HG03575 (cell line): Measurements from ENCODE around the gene PPP4R3B.

Experiments
- ATAC-seq: cut with Tn5 transposase; IDR thresholded peaks from one replicate; pipeline ENCODE4 v1.9.1; 2021; ENCODE audit not compliant: unreplicated experiment, insufficient number of reproducible peaks, low FRiP score; ENCODE audit errors: extremely low read depth

Gene PPP4R3B

GRCh38 chr2:55617175-55618024, at the start of gene PPP4R3B:
PPP4R3B (minus strand) TSS chr2:55617622; CDS start chr2:55617285, 337 bp downstream.
- ATAC-seq: peak; percentile 65

DNA sequence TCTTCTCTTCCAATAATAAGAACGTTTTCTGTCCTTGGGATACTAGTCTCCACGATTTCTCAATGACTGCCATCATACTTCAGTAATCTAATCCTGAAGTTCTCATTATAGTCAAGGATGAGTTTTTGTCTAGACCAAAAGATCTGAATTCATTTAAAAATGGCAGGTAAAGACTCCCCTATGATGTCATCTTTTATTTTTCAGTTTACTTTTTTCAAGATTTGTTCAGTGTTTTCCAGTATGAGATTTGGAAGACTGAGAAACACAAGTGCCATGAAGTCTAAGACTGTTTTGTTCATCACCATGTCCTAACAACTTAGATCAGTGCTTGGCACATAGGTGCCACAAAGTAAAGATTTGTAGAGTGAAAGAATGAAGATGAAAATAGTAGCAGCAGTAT, 35.8 kb upstream of the PPP4R3B start:
- ATAC-seq: no peak

GRCh38 chr2:55649211-55649610, 31.8 kb upstream of the PPP4R3B start:
- no peak for ATAC-seq

DNA sequence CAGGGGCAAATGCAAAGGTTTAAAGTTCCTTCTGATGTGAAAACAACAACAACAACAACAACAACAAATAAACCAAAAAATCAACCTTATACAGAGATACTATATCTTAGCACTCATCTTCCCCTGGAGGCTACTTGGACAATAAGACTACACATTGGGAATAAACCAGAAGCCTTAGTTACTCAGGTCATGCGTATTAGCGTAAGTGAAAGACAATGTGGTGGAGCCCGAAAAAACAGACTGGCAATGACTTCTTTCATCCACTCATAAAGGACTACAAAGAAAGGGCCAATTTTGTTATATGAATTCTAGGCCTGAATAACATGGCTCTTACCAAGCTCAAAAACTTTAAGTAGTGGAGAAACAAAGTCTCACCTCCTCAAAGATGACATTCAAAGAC, 19.4 kb upstream of the PPP4R3B start:
- no peak for ATAC-seq

- ATAC-seq: no peak
These were observed 11.5 kb upstream of the PPP4R3B start for GRCh38 chr2:55628931-55629330.

- ATAC-seq: no peak
These were observed 10.5 kb upstream of the PPP4R3B start for GRCh38 chr2:55627915-55628314.

DNA sequence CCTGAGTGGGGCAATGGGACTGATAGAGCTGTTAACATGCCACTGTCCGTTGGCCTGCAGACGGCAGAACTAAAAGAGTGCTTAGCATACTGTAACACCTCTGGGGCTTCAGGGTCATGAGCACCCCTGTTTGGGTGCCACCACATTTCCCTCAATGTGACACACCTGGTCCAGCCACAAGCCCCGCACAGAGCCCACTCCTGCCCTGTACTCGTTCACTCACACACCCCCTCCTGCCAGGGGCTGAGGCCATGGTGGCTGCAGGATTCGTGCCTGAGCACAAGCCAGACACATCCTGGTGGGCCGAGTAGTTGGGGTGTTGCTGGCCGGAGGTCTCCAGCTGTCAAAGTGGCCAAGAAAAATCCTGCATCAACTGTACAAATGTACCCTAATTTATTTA, 4.4 kb upstream of the PPP4R3B start:
- no peak for ATAC-seq

DNA sequence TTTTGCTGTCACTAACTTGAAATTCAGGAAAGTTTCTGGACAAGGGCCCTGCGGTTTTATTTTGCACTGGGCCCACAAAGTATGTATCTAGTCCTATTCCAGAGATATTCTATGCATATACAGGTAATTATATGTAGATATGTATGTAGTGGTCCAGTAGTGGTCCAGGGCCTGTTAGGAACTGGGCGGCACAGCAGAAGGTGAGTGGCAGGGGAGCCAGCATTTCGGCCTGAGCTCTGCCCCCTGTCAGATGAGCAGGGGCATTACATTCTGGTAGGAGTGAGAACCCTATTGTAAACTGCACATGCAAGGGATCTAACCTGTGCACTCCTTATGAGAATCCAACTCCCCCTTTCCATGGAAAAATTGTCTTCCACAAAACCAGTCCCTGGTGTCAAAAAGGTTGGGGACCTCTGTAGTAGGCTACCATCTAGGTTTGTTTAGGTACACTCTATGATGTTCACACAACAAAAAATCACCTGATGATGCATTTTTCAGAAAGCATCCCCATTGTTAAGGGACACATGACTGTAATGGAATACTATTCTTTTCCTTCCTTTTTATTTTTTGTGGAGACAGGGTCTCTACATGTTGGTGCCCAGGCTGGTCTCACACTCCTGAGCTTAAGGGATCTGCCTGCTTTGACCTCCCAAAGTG, 2.8 kb upstream of the PPP4R3B start:
- ATAC-seq: no peak

GRCh38 chr2:55618275-55619055, 1.0 kb upstream of the PPP4R3B start:
- peak; percentile 22 for ATAC-seq

- ATAC-seq: no peak
These were observed 528 bp upstream of the PPP4R3B start for GRCh38 chr2:55618025-55618274.

- ATAC-seq: no peak
These were observed 759 bp downstream of the PPP4R3B start for GRCh38 chr2:55616551-55617174.

- ATAC-seq: no peak
These were observed 5.4 kb downstream of the PPP4R3B start for GRCh38 chr2:55611997-55612396.

GRCh38 chr2:55610954-55611743, 6.3 kb downstream of the PPP4R3B start:
- no peak for ATAC-seq

DNA sequence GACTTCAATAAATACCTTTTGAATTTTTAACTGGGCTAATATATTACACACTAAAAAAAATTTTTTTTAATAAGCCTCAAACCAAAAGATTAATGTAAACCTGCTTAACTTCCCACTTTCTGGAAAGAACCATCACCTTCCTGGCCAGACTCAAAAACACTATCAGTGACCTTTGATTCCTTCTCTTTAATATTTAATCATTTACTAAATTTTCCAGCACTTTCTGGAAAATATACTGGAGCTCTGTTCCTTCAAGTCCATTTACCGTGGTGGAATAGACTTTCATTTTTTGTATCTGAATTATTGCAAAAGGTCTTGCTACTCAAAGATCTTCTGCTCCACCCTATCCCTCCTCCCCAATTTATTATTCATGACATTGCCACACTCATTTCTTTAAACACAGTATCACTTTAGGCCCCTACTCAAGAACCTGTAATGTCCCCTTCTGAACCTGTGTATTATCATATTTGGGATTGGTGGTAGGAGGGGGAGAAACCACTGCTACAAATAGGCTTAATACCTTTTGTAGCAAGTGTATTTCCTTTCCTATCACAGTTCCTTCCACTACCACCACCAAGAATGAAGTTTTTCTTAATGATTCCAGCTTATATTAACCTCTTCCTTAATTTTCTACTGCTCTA, 7.4 kb downstream of the PPP4R3B start:
- ATAC-seq: no peak

DNA sequence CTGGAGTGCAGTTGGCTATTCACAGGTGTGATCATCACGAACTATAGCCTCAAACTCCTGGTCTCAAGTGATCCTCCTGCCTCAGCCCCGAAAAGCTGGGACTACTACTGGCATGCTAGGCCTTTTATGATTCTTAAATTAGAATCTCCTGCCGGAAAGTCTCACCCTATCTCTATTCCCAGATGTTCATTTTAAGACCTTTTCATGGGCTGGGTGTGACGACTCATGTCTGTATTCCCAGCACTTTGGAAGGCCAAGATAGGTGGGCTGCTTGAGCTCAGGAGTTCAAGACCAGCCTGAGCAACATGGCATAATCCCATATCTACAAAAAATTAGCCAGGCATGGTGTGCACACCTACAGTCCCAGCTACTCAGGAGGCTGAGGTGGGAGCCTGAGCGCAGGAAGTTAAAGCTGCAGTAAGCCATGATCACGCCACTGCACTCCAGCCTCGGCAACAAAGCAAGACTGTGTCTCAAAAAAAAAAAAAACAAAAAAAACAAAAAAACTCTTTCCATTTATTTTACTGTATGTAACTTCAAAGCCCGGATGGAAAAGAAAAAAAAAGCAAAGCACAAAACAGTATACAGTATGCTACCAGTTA, 8.1 kb downstream of the PPP4R3B start:
- ATAC-seq: no peak

- ATAC-seq: no peak
These were observed 9.7 kb downstream of the PPP4R3B start for GRCh38 chr2:55607717-55608116.

DNA sequence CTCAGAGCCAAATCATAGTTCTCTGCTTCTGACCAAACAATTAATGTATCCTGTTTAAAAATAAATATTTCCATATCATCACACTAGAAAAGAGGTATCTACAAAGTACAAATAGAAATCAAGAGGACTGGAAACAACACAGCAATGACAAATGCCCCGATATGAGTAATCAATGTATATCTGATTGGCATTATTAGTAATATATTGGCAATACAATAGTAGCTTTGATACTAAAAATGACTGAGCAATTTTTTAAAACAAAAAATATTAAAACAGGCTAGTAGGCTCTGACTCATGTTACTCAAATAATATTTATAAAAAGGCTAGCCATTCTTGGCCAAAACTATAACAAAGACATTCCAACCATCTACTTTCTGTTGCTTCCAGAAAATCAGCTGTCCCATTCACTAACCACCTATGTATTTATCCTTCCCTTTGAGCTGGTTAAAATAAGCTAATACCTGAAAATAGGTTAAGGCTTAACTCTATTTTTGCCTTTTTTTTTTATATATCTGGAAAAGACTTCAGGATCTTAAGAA, 13.3 kb downstream of the PPP4R3B start:
- ATAC-seq: no peak

DNA sequence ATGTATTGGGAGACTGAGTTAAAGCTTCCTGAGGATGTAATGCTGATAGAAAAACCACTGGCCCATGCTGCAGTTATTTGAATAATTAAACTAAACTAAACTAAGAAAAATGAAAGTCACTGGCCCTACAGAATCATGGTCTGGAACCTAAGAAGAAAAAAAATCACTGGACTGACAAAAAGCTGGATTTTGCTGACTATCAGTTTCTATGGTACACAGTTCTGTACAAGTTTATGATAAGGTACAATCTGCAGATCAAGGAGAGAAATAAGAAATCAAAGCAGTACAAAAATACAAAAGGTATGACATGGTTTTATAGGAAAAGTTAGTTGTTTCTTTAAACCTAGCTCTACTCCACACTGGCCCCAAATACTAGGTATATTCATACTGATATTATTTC, 15.6 kb downstream of the PPP4R3B start:
- ATAC-seq: no peak
